Right cardiac atrium (tissue), 5 donors: Measurements from ENCODE around the gene CNTN5. TPM values are rescaled to one million over a fixed set of nuclear protein-coding genes. Genes with fewer than 3 reads are reported as not detected.

Experiments
- ATAC-seq, 2 donors: fragments of 200-7000 bp; cut with Tn5 transposase; one replicate each; pipeline versions ENCODE4 v1.8.0 to v1.9.1; 2020; ENCODE audit warnings: moderate library complexity in 2 of 2, mild to moderate bottlenecking in 1 of 2
- DNase-seq, 3 donors: peaks; one replicate each; pipeline ENCODE4 v3.0.0-alpha.2; 2020
- H3K27ac ChIP-seq: one replicate; pipeline ENCODE4 v1.5.1; 2013; ENCODE audit warnings: mild to moderate bottlenecking, low read length, control low read depth, moderate library complexity
- H3K27me3 ChIP-seq: one replicate; pipeline ENCODE4 v1.6.1; 2013; ENCODE audit not compliant: control insufficient read depth, insufficient read depth
- H3K4me1 ChIP-seq: one replicate; pipeline ENCODE4 v1.6.1; 2013; ENCODE audit warnings: low read length; ENCODE audit not compliant: control insufficient read depth, insufficient read depth
- H3K4me3 ChIP-seq: one replicate; pipeline ENCODE4 v1.5.1; 2013; ENCODE audit warnings: low read length, control low read depth
- H3K9me3 ChIP-seq: one replicate; pipeline ENCODE4 v1.6.1; 2013; ENCODE audit warnings: low read length; ENCODE audit not compliant: control insufficient read depth
- WGBS: extraction: QIAGEN DNeasy Blood & Tissue Kit; methylation state at CpG from one replicate; pipeline ENCODE4 v1.1.7; 2013; 5-methylcytosine and 5-hydroxymethylcytosine counted together
- intact Hi-C, 4 donors: fragments of 100-400 bp; cut with DNase I; formaldehyde crosslinking; loops; one replicate each; pipeline versions ENCODE4 v1.11.0 to v1.14.0; 2022 to 2023
- polyA plus RNA-seq: library from polyadenylated mRNA; stranded (reverse); fragments of 200-250 nt; gene quantifications from one replicate; pipeline ENCODE4 v1.2.3, GENCODE V29; 2013
- total RNA-seq, 4 donors: library from RNA; stranded (reverse); fragmentation: NEBNext Ultra II Directional; extraction: Animal tissue kit (Norgen Biotek cat#: 25700); gene quantifications; one replicate each; pipeline ENCODE4 v1.2.1, GENCODE V29; 2021
- donor health status: healthy with polysubstance abuse.
- donor health status: DM: no; HTN: yes; CAD: no.
- donor health status: DM: no; HTN: no; CAD: no.
- donor health status: DM: no; HTN: yes; CAD: no; lungs with severe emphysema.
- donor health status: DM: yes; HTN: yes; CAD: no.

The CNTN5 gene
- total and polyA plus RNA-seq, 5 donors = under 0.01 to 0.09 (median 0.08) TPM; not detected in 2

GRCh38 chr11:100151944-100152343 is 1131.2 kb downstream of the CNTN5 start:
- Histone ChIP-seq H3K27ac (no peak overlapping the region), H3K9me3 (no peaks in the 10 kb centered on the region), H3K4me3 (no peak overlapping the region), H3K27me3 (no peaks in the 10 kb centered on the region), H3K4me1 (no peaks in the 10 kb centered on the region)
- DNase-seq (no peak), ATAC-seq (no peak)
- 46% methylated on average over 6 of the region's 6 CpGs for WGBS
- intact Hi-C loops = no loop called here

GRCh38 chr11:100152766-100153165 is 1132.0 kb downstream of the CNTN5 start:
- ATAC-seq = no peak
- Histone ChIP-seq H3K27ac (no peak overlapping the region), H3K9me3 (no peaks in the 10 kb centered on the region), H3K4me1 (no peaks in the 10 kb centered on the region), H3K27me3 (no peaks in the 10 kb centered on the region), H3K4me3 (no peak overlapping the region)
- intact Hi-C loops = no loop called here
- no peak for DNase-seq

- Histone ChIP-seq H3K9me3 (no peaks in the 10 kb centered on the region), H3K27ac (no peak overlapping the region), H3K4me3 (no peak overlapping the region), H3K27me3 (no peaks in the 10 kb centered on the region), H3K4me1 (no peaks in the 10 kb centered on the region)
- intact Hi-C loops = no loop called here
- ATAC-seq (no peak), DNase-seq (no peak)
These were observed 1142.7 kb downstream of the CNTN5 start for GRCh38 chr11:100163471-100163870.

GRCh38 chr11:100174881-100175280 is 1154.1 kb downstream of the CNTN5 start:
- no peak for DNase-seq
- intact Hi-C loops = no loop called here
- no peaks in the 10 kb centered on the region for H3K4me1 ChIP-seq
- 35% methylated on average over 3 of the region's 3 CpGs for WGBS
- ATAC-seq = no peak
- H3K4me3 ChIP-seq = no peak overlapping the region
- no peaks in the 10 kb centered on the region for H3K27me3 ChIP-seq
- H3K27ac ChIP-seq = no peak overlapping the region
- H3K9me3 ChIP-seq = no peaks in the 10 kb centered on the region

GRCh38 chr11:100176456-100176855 is 1155.7 kb downstream of the CNTN5 start:
- no peak for ATAC-seq
- DNase-seq = no peak
- Histone ChIP-seq H3K27me3 (no peaks in the 10 kb centered on the region), H3K9me3 (no peaks in the 10 kb centered on the region), H3K27ac (no peak overlapping the region), H3K4me3 (no peak overlapping the region), H3K4me1 (no peaks in the 10 kb centered on the region)
- intact Hi-C loops = no loop called here

GRCh38 chr11:100177651-100178050 is 1156.9 kb downstream of the CNTN5 start:
- intact Hi-C loops = no loop called here
- Histone ChIP-seq H3K4me1 (no peaks in the 10 kb centered on the region), H3K27me3 (no peaks in the 10 kb centered on the region), H3K27ac (no peak overlapping the region), H3K4me3 (no peak overlapping the region), H3K9me3 (no peaks in the 10 kb centered on the region)
- WGBS = 85% methylated on average over 5 of the region's 5 CpGs
- ATAC-seq (no peak), DNase-seq (no peak)

- intact Hi-C loops = no loop called here
- H3K9me3 ChIP-seq = no peaks in the 10 kb centered on the region
- no peak overlapping the region for H3K4me3 ChIP-seq
- ATAC-seq (no peak), DNase-seq (no peak)
- no peaks in the 10 kb centered on the region for H3K27me3 ChIP-seq
- no peak overlapping the region for H3K27ac ChIP-seq
- no peaks in the 10 kb centered on the region for H3K4me1 ChIP-seq
These were observed 1161.6 kb downstream of the CNTN5 start for GRCh38 chr11:100182350-100182749.

GRCh38 chr11:100182927-100183326 is 1162.2 kb downstream of the CNTN5 start:
- intact Hi-C loops = no loop called here
- H3K4me1 ChIP-seq = no peaks in the 10 kb centered on the region
- H3K27me3 ChIP-seq = no peaks in the 10 kb centered on the region
- no peak overlapping the region for H3K4me3 ChIP-seq
- H3K27ac ChIP-seq = no peak overlapping the region
- WGBS = 62% methylated on average over 2 of the region's 2 CpGs
- DNase-seq (no peak), ATAC-seq (no peak)
- no peaks in the 10 kb centered on the region for H3K9me3 ChIP-seq

GRCh38 chr11:100185588-100185987 is 1164.8 kb downstream of the CNTN5 start:
- WGBS = 91% methylated on average over 5 of the region's 5 CpGs
- ATAC-seq = no peak
- H3K9me3 ChIP-seq = no peaks in the 10 kb centered on the region
- DNase-seq = no peak
- H3K4me3 ChIP-seq = no peak overlapping the region
- no peaks in the 10 kb centered on the region for H3K4me1 ChIP-seq
- H3K27me3 ChIP-seq = no peaks in the 10 kb centered on the region
- H3K27ac ChIP-seq = no peak overlapping the region
- intact Hi-C loops = no loop called here

- ATAC-seq = no peak
- Histone ChIP-seq H3K27ac (no peak overlapping the region), H3K27me3 (no peaks in the 10 kb centered on the region), H3K4me1 (no peaks in the 10 kb centered on the region), H3K9me3 (no peaks in the 10 kb centered on the region), H3K4me3 (no peak overlapping the region)
- DNase-seq = no peak
- WGBS = 90% methylated on average over 6 of the region's 6 CpGs
- intact Hi-C loops = no loop called here
These were observed 1167.5 kb downstream of the CNTN5 start for GRCh38 chr11:100188137-100188783.

- intact Hi-C loops = no loop called here
- no peak overlapping the region for H3K4me3 ChIP-seq
- ATAC-seq (no peak), DNase-seq (no peak)
- H3K27ac ChIP-seq = no peak overlapping the region
- WGBS = 59% methylated on average over 3 of the region's 3 CpGs
- H3K9me3 ChIP-seq = no peaks in the 10 kb centered on the region
- no peaks in the 10 kb centered on the region for H3K4me1 ChIP-seq
- H3K27me3 ChIP-seq = no peaks in the 10 kb centered on the region
These were observed 1169.6 kb downstream of the CNTN5 start for GRCh38 chr11:100190395-100190794.

GRCh38 chr11:100192181-100192580 is 1171.4 kb downstream of the CNTN5 start:
- no peak for ATAC-seq
- 37% methylated on average over 1 of the region's 1 CpG for WGBS
- DNase-seq = no peak
- no peaks in the 10 kb centered on the region for H3K4me1 ChIP-seq
- no peaks in the 10 kb centered on the region for H3K27me3 ChIP-seq
- intact Hi-C loops = no loop called here
- no peak overlapping the region for H3K27ac ChIP-seq
- no peak overlapping the region for H3K4me3 ChIP-seq
- no peaks in the 10 kb centered on the region for H3K9me3 ChIP-seq
